ENCODE measurements around the gene RAX.
"Not testable (repeated sequence)": the region's sequence is repeated elsewhere in the genome, so short reads cannot be mapped to it uniquely, and the experiment has no call there.

The RAX gene

GRCh38 chr18:59272221-59272888 is 899 bp downstream of the RAX start:
- DNase-seq: no peak

GRCh38 chr18:59271606-59272220 is 1.5 kb downstream of the RAX start:
- no peak for DNase-seq

GRCh38 chr18:59270689-59271257 is 2.5 kb downstream of the RAX start:
- DNase-seq: peak; percentile 11

- DNase-seq: no peak
Measured at GRCh38 chr18:59269563-59270119, 3.6 kb downstream of the RAX start.

- no peak for DNase-seq
Measured at GRCh38 chr18:59268721-59269562, 4.3 kb downstream of the RAX start.

- no peak for DNase-seq
Measured at GRCh38 chr18:59268127-59268720, 5.0 kb downstream of the RAX start.

GRCh38 chr18:59267503-59268126 is 5.6 kb downstream of the RAX start:
- no peak for DNase-seq

GRCh38 chr18:59266886-59267502 is 6.3 kb downstream of the RAX start:
- no peak for DNase-seq

- no peak for DNase-seq
Measured at GRCh38 chr18:59266459-59266858, 6.8 kb downstream of the RAX start.

GRCh38 chr18:59265974-59266369 is 7.3 kb downstream of the RAX start:
- DNase-seq: no peak

- DNase-seq: no peak
Measured at GRCh38 chr18:59265246-59265973, 7.8 kb downstream of the RAX start.

- DNase-seq: no peak
Measured at GRCh38 chr18:59264651-59265245, 8.5 kb downstream of the RAX start.

GRCh38 chr18:59264121-59264571 is 9.1 kb downstream of the RAX start:
- no peak for DNase-seq

GRCh38 chr18:59263661-59264060 is 9.6 kb downstream of the RAX start:
- DNase-seq: no peak

- DNase-seq: not testable (repeated sequence)
Measured at GRCh38 chr18:59262243-59262642, 11.0 kb downstream of the RAX start.

GRCh38 chr18:59261842-59262241 is 11.4 kb downstream of the RAX start:
- not testable (repeated sequence) for DNase-seq

GRCh38 chr18:59255491-59255890 is 17.8 kb downstream of the RAX start:
- not testable (repeated sequence) for DNase-seq

GRCh38 chr18:59249199-59249774 is 24.0 kb downstream of the RAX start:
- DNase-seq: peak; percentile 8

GRCh38 chr18:59246796-59247195 is 26.5 kb downstream of the RAX start:
- no peak for DNase-seq

GRCh38 chr18:59242906-59243305 is 30.3 kb downstream of the RAX start:
- DNase-seq: no peak
